GM18867 (cell line): ENCODE measurements around the gene ZCWPW2.

Experiments used
- ATAC-seq: cut with Tn5 transposase; IDR thresholded peaks from one replicate; pipeline ENCODE4 v1.9.1; 2021; ENCODE audit warnings: mild to moderate bottlenecking, moderate library complexity; ENCODE audit not compliant: unreplicated experiment

The ZCWPW2 gene

GRCh38 chr3:28349469-28350000 is 1.0 kb downstream of the ZCWPW2 start:
- no peak for ATAC-seq

GRCh38 chr3:28376424-28376823 is 27.9 kb downstream of the ZCWPW2 start:
- ATAC-seq, result no peak

GRCh38 chr3:28386049-28386448 is 37.5 kb downstream of the ZCWPW2 start:
- ATAC-seq, result no peak

GRCh38 chr3:28388978-28389377 is 40.5 kb downstream of the ZCWPW2 start:
- ATAC-seq, result no peak

- ATAC-seq, result no peak
Measured at GRCh38 chr3:28399206-28399605, 50.7 kb downstream of the ZCWPW2 start.

GRCh38 chr3:28406241-28406640 is 57.7 kb downstream of the ZCWPW2 start:
- ATAC-seq, result no peak

GRCh38 chr3:28449398-28449797 is 100.9 kb downstream of the ZCWPW2 start:
- ATAC-seq, result no peak

- no peak for ATAC-seq
Measured at GRCh38 chr3:28462866-28463265, 114.3 kb downstream of the ZCWPW2 start.

GRCh38 chr3:28467414-28467813 is 118.9 kb downstream of the ZCWPW2 start:
- ATAC-seq, result no peak

GRCh38 chr3:28476194-28476593 is 127.7 kb downstream of the ZCWPW2 start:
- ATAC-seq, result peak; percentile 78

- ATAC-seq, result no peak
Measured at GRCh38 chr3:28476764-28477163, 128.2 kb downstream of the ZCWPW2 start.

- no peak for ATAC-seq
Measured at GRCh38 chr3:28485164-28485563, 136.6 kb downstream of the ZCWPW2 start.

- ATAC-seq, result no peak
Measured at GRCh38 chr3:28495301-28495700, 146.8 kb downstream of the ZCWPW2 start.

- no peak for ATAC-seq
Measured at GRCh38 chr3:28502397-28502937, 153.9 kb downstream of the ZCWPW2 start.

GRCh38 chr3:28504976-28505375 is 156.5 kb downstream of the ZCWPW2 start:
- no peak for ATAC-seq

GRCh38 chr3:28521663-28522062 is 173.1 kb downstream of the ZCWPW2 start:
- no peak for ATAC-seq

- ATAC-seq, result no peak
Measured at GRCh38 chr3:28542351-28542750, 193.8 kb downstream of the ZCWPW2 start.

GRCh38 chr3:28544236-28544635 is 195.7 kb downstream of the ZCWPW2 start:
- no peak for ATAC-seq

GRCh38 chr3:28544831-28545230 is 196.3 kb downstream of the ZCWPW2 start:
- no peak for ATAC-seq

GRCh38 chr3:28547677-28548076 is 199.2 kb downstream of the ZCWPW2 start:
- ATAC-seq, result no peak

GRCh38 chr3:28553175-28553574 is 204.7 kb downstream of the ZCWPW2 start:
- ATAC-seq, result no peak

- ATAC-seq, result no peak
Measured at GRCh38 chr3:28556195-28556594, 207.7 kb downstream of the ZCWPW2 start.

GRCh38 chr3:28564211-28564610 is 215.7 kb downstream of the ZCWPW2 start:
- no peak for ATAC-seq
